ENCODE data around the gene PYURF.

PYURF gene

GRCh38 chr4:88503344-88503743 is 20.2 kb downstream of the PYURF start:
- FAIRE-seq, result no peak

GRCh38 chr4:88497859-88498409 is 25.6 kb downstream of the PYURF start:
- FAIRE-seq, result no peak

DNA sequence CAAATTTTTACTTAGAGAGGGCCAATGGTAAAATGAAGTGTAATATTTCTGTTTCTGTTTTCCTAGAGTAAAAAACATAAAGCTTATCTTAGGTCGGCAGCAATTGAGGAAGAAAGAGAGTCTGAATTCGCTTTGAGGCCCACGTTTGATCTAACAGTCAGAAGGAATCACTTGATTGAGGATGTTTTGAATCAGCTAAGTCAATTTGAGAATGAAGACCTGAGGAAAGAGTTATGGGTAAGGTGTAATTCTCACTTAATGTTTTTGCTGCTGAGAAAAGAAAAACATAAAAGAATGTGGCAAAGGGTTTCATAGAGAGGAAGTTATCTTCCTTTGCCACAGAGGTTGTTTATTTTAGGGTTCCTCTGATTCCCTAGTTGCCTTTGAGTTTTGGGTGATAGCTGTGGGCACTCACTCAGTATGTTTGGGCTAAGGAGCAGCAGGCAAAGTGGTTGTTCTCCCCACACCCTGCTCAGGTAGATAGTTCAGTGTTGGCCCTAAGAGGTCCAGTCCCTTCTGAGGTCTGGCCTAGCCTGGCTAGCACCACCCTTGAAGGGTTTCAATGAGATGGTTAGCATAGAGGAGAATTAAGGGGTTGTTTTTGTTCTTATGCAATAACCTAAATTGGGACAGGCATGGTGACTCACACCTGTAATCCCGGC is 34.3 kb downstream of the PYURF start:
- FAIRE-seq, result no peak

DNA sequence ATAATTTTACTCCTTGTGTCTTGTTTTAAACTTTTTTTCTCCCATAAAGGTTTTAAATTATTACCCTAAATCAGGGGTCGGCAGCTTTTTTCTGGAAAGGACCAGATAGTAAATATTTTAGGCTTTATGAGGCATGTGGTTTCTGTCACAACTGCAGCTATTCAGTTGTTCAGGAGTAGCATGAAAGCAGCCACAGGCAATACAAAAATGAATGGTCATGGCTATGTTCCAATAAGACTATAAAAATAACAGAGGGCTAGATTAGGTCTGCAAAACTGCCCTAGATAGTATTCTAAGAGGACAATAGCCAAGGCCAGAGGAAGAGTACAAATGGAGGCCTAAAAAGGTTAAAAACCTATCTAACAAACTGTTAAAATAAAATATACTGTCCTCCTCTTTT is 42.0 kb downstream of the PYURF start:
- FAIRE-seq, result peak; percentile 98

- FAIRE-seq, result no peak
These were observed 45.3 kb downstream of the PYURF start for GRCh38 chr4:88478247-88478646.

GRCh38 chr4:88477229-88477860 is 46.2 kb downstream of the PYURF start:
- no peak for FAIRE-seq
